NCI-H748 treated with DMSO at 0.1 percent for 48 hours (cell line): ENCODE results near the gene SNRNP200.

ENCODE experiments used
- DNase-seq: peaks from one replicate; lab custom pipeline; 2025; lab: John Stamatoyannopoulos, UW

SNRNP200 gene

DNA sequence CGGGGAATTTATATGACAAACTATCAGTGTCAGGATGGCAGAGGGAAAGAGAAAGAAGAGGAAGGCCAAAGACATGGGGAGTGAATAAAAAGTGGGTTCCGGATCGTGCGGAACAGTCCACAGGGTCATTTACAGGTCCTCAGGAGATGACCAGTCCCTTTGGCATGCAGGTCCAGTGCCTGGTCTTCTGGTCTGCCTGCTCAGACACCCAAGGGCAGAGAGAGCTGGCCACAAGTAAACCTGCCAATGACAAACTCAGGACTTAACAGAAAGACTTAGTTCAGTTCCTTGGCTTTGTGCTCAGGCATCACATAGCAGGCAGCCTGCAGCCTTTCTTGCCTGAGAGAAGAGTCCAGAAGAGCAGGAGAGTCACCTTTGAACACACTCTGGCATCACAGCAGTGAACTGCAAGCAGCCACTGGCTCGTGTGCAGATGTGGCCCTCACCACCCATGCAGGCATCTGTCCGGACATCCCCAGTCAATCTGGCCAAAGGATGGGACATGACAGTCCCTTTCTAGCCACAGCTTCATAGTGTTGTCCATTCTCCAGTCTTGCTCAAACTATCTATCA, 53.5 kb downstream of the SNRNP200 start:
- DNase-seq = no peak

DNA sequence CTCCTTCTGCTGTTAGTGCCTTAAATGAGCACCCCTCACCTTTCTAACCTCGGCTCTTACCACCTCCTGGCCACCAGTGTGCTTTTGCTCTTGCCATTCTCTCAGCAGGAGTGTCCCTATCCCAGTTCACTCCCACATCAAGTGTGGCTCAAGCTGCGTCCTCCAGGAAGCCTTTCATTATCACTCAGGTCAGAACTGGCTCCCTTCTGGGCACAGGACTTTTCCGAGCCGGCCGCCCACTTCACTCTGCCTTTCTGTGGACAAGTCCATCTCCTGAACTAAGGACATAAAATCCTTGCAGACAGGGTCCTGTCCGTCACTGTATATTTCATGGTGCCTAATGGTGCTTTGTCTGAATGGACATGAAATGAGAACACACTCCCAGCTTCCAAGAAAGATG, 55.2 kb downstream of the SNRNP200 start:
- no peak for DNase-seq

DNA sequence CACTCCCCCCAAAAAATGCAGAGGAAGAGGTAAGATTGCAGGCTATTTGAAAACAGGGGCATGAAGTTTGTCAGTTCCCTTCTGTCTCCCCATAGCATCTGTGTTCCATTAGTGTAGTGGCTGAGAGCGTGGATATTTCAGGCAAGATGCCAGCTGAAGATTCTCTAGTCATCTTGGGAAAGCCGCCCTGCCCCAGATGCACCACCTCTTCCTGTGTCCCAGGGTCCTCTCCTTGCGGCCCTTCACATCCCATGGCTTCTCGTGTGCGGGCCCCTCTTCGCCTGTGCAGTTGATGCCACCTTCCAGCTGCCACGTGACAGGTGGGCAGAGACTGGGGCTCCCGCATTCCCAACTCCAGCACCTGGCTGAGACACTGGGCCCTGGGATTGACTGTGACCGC, 55.7 kb downstream of the SNRNP200 start:
- no peak for DNase-seq

DNA sequence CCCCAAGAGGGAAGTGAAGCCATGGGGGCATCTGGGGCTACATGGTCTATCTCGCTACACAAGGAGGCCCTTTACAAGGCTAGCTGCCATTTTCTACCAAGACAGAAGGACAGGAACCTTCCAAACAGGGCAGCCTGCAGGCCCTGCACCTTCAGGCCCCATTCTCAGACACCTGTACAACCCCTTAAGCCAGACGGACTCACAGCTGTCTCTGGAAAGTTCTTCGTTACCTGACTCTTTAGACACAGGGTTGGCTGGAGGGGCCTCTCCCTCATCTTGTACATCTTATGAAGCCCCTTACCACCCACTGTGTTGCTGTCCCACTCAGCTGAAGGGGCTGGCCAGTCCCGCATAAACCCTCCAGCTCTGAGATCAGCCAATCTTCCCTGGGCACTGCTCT, 56.7 kb downstream of the SNRNP200 start:
- DNase-seq = no peak

DNA sequence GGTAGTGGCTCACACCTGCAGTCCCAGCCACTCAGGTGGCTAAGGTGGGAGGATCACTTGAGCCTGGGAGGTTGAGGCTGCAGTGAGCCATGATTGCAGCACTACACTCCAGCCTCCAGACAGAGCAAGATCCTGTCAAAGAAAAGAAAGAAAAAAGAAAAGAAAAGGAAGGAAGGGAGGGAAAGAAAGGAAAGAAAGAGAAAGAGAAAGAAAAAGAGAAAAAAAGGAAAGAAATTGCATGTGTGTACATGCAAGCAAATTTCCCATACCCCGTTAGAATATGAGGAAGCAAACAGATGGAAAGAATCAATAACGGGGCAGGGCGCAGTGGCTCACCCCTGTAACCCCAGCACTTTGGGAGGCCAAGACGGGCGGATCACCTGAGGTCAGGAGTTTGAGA, 57.5 kb downstream of the SNRNP200 start:
- DNase-seq = no peak

DNA sequence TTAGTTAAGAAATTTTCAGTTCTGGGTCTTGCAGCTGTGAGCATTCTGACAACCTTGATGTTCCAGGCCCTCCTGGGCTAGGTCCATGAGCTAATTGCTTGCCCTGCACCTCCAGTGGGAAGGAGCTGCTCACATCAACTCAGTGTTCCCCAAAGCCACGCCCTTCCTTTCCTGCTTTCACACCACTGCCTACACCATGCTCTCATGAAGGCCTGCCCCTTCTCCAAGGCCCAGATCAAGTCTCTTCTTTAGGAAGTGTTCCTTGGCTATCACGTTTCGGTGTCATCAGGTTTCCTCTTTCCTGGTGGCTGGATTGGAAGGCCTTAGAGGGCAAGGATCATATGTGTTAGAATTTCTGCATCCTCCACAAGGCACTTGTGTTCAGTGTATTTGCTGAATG, 58.3 kb downstream of the SNRNP200 start:
- DNase-seq = no peak

DNA sequence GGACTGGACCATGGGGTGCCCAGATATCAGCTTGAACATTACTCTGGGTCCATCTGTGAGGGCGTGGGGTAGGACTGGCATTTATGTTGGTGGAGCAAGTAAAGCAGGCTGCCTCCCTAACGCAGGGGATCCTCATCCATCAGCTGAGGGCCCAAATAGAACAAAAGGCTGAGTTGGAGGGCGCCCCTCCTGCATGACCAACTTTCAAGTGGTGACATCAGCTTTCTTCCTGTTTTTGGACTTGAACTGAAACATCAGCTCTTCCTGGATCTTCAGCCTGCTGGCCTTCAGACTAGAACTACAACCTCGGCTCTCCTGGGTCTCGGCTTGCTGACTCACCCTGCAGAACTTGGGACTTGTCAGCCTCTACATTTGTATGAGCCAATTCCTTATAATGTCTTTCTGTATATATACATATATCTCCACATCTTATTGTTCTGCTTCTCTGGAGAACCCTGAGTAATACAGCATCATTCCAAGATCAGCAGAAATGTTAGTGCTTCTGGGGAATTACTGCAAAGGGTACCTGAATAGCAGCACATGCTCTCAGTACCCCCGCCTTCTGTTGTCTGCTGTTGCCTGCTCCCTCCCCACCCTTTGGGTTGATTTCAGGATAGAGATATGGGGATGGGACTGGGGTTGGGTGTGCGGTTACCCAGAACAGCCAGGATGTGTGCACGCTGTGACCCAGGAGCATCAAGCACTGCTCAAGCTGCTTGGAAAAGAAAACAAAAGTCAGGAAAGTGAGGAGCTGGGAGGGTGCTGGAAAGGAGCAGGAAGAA, 59.5 kb downstream of the SNRNP200 start:
- no peak for DNase-seq

DNA sequence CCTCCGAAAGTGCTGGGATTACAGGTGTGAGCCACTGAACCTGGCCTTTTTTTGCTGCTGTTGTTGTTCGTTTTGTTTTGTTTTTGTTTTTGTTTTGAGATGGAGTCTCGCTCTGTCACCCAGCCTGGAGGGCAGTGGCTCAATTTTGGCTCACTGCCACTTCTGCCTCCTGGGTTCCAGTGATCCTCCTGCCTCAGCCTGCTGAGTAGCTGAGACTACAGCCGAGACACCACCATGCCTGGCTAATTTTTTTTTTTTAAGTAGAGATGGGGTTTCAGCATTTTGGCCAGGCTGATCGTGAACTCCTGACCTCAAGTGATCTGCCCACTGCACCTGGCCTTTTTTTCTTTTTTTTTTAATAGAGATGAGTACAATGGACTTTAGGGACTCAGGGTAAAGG, 61.5 kb downstream of the SNRNP200 start:
- DNase-seq = no peak

DNA sequence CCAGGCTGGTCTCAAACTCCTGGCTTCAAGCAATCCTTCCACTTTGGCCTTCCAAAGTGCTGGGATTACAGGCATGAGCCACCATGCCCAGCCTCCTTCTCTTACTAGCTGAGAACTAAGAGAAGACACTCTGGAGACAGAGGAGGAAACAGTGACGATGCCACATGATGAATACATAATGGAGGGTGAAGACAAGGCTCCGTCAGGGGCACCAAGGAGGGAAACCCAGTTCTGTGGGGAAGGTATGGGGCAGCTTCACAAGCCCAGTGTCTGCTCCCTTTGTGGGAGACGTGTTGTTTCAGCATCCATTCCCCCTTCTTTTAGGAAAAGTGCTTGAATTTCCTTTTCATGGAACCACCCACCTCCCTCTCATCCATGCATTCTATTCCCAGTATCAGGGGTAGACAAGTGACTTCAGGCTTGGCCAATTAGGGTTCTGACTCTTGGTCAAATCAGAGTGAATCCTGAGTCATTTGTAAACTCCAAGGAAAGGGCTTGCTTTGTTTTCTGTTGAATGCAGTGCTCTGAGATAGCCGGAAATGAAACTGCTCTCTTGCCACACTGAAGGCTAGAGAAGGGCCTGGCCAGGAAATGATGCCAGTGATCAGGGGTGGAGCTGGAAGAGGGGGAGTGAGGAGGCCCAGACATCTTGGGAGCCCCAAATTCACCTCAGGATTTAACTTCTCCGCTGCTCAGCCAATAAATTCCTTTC, 63.3 kb downstream of the SNRNP200 start:
- no peak for DNase-seq

DNA sequence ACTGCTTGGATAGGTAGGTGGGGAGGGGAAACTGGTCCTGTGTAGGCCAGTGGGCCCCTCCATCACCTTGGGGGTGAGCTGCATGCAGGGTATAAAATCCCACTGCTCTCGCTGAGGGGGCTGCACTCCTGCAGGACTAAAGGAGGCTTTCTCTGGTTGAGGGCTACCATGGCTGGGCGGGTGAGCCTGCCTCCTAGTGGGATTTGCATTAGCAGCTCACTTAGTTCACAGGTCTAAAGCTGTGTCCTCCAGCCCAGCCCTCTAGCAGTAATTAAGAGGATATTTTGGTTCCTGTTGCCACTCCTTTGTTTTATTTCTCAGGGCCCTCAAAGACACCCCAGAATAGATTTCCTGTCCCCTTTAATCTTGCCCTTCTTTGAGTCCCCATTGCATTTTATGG, 64.1 kb downstream of the SNRNP200 start:
- DNase-seq = no peak

DNA sequence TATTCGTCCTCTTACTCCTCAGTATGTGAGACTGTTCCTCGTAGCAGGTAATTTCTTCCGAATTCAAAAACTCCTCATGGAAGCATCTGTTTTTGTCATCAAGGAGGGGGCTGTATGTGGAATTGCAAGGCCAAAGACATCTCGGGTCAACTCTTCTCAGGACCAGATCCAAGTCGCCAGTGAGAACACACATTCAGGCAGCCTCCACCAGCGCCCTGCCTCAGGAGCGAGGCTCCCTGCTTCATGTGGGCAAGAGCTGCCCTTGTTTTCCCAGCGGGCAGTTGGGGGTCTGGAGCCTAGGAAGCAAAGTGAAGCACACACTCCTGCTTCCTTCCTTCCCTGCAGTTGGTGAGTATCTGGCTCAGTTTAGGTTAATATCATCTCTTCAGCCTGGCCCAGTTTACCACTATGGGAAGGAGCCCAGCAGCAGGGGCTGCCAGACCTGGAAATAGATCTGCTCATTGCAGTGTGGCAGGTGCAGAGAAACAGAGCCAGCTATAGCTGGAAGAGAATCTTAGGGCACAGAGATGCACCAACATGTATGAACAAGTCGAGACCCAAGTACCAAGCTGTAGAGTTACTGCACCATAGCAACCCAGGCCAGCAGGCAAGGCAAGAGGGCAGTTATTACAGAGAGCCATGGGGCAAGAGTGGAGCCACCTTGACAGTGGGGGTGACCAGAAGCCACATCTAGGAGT, 64.9 kb downstream of the SNRNP200 start:
- DNase-seq = no peak

DNA sequence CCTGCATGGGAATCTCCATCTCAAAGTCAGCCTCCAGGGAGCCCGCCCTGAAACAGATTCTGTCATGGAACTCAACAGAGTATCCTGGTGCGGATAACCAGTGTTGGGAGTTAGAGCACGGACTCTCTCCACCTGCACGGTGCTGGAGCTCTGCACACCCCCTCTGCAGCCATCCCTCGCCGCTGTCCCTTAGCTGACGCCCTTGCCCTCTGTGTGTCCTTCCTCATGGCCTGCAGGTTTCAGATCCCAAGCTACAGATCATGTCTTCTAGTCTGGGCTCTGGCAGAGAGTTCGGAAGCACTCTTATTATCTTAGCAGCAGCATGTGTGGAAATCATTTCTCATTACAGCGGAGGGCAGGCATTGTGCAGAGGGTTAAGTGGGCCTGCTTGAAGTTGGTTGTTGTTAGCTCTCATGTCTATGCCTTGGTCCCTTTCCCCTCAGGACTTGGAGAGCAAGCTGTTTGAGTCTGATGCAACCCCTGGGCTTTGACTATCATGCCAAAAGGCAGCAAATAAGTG, 65.5 kb downstream of the SNRNP200 start:
- DNase-seq = no peak

DNA sequence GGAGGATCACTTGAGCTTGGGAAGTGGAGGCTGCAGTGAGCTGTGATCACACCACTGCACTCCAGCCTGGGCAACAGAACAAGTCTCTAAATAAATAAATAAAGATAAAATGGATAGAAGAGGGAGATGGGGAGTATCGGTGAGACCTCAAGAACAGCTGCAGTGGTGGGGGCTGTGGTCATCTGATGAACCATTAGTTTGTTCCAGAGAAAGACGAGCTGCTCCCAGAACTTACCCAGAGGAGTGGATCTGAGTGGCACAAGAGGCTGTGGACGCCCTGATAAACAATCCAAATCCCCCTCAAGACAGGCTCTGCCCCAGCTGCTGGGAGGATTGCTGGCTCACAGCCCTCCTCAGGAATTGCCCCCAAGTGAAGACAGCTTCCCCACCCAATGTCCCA, 66.3 kb downstream of the SNRNP200 start:
- no peak for DNase-seq

DNA sequence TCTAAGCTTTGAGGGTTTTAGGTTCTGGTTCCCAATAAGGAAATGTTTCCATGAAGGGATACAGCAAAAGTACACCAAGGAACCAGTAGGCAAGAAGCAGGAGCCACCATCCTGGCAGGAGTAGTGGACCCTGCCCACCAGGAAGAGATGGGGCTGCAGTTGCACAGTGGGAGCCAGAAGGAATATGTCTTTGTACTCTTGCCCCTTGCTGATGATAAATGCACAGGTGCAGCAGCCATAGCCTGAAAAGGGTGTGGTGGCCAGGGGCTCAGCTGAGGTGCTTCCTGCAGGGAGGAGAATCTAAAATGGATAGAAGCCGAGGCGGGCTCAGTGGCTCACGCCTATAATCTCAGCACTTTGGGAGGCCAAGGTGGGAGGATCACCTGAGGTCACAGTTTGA, 67.1 kb downstream of the SNRNP200 start:
- DNase-seq = no peak

DNA sequence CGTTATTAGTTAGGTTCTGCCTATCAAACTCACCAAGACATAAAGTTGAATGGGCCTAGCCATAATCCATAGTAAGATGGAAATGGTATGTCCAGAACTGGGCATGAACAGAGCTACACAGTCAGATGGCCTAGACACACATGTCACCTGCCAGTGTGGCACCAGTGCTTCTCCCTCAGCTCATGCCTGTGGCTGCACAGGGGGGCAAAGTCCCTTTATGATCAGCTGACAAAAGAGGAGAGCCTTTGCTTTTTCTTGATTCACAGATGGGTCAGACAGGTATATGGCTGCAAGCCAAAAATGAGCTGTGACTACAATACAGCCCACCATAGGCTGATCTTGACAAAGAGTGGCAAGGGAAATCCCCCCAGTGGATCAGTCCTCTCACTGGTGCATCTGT, 68.5 kb downstream of the SNRNP200 start:
- DNase-seq = no peak

DNA sequence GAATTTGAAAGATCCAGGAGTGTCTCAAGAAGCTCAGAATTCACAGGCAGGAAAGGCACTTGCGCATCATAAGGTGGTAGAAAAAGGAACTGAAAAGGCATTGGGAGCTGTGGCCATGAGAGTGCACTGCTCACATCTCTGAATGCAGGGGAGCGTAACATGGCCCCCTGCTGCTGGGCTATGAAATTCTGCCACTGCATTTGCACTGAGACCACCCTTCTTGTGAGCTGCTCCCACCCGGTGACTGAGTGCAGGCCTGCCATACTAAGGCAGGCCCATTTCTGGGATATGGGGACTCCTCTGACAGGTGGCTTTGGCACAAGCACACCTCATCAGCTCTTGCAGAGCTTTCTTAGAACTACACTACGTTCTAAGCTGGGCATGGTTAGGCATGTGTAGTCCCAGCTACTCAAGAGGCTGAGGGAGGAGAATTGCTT, 71.4 kb downstream of the SNRNP200 start:
- no peak for DNase-seq

DNA sequence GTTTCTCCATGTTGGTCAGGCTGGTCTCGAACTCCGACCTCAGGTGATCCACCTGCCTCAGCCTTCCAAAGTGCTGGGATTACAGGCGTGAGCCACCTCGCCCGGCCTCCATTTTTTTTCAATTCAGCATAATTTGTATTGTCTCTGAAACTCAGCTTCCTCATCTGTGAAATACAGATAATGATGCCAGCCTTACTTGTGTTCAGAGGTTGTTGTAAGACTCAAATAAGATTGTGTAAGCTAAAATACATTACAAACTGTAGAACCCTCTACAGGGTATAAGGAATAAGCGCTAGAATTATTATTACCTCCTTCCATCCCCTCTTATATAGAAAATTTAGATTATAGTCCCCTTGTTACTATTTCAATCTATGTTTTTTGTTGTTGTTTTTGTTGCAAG, 71.9 kb downstream of the SNRNP200 start:
- DNase-seq = no peak

DNA sequence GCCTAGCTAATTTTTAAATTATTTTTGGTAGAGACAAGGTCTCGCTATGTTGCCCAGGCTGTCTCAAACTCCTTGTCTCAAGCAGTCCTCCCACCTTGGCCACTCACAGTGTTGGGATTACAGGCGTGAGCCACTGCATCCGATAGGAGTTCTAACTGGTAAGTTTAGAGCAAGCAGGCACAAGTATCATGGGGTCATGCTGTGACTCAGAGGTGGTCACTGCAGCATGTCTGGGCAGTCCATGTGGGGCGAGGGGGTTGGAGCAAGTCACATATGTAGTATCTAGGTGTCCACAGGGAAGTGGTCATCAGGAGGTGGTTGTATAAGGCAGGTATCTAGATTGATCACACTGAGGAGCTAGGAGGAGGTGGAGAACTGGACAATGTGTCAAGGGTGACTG, 74.0 kb downstream of the SNRNP200 start:
- DNase-seq = no peak

DNA sequence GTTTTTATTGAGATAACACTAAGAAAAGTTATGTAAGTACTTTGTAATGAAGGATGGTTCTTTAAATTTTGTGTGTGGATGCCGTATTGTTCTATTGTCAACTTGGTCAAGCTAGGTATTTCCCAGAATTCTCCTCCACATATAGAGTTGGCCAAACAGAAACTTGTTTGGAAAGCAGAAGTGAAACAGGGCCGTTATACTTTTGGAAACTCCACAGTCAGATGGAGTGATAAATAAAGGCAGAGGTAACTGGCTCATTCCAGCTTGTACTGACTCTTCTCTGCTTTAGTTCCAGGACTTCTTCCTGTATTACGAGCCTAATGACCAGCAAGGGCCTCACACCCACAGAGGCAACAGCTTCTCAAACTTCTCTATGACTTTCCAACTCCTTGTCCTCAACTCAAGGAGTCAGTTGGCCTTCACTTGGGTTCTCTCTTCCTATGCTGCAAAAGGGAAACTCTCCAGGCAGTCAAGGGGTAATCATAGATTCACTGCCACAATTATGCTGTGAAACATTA, 80.3 kb downstream of the SNRNP200 start:
- DNase-seq = no peak
